Measurements from ENCODE around the gene ANKRD23. TPM values are rescaled to one million over a fixed set of nuclear protein-coding genes. Genes with fewer than 3 reads are reported as not detected.
"Not testable (repeated sequence)": the region's sequence is repeated elsewhere in the genome, so short reads cannot be mapped to it uniquely, and the experiment has no call there.

ANKRD23 gene
- total RNA-seq, 2 experiments from 2014 or later: 6.2 to 10.4 TPM

DNA sequence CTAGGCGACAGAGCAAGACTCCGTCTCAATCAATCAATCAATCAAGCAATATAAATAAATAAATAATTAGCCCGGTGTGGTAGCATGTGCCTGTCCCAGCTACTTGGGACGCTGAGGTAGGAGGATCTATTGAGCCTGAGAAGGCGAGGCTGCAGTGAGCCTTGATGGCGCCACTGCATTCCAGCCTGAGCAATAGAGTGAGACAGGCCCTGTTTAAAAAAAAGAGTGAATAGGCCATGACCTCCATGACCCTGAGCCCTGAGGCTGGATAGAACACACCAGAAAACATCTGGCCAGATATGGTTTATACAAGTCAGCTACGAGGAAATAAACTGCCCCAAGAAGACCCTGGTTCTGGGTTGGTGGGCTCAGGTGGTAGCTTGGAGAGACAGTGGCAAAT is 46.4 kb upstream of the ANKRD23 start:
- peaks cover 65% of the 10 kb centered on the region for H3K4me1 Mint-ChIP-seq (ENCODE audit: low read depth)
- no peaks in the 10 kb centered on the region for H3K27me3 ChIP-seq (ENCODE audit: control insufficient read depth in 1 of 2, insufficient read depth in 2 of 2, low read length in 2 of 2)
- no peaks in the 10 kb centered on the region for H3K9me3 ChIP-seq (ENCODE audit: control insufficient read depth in 1 of 2, insufficient read depth in 1 of 2, low read length in 2 of 2)
- H3K27ac Mint-ChIP-seq: peak overlapping the region; percentile 80
- no peaks in the 10 kb centered on the region for H3K27me3 Mint-ChIP-seq
- CTCF ChIA-PET: no interaction called here
- no peak overlapping the region for H3K27ac ChIP-seq (ENCODE audit: low read depth in 1 of 2, low read length in 2 of 2)
- intact Hi-C loops (cut with DNase I, micrococcal nuclease): no loop called here
- H3K36me3 Mint-ChIP-seq (ENCODE audit: low read depth): no peaks in the 10 kb centered on the region
- H3K4me1 ChIP-seq (ENCODE audit: insufficient read depth, low read length): peaks cover 46% of the 10 kb centered on the region
- ATAC-seq (ENCODE audit: poor library complexity): no peak
- no peaks in the 10 kb centered on the region for H3K9me3 Mint-ChIP-seq
- POLR2A ChIA-PET: interaction anchor here (0.6 to 1.9 kb wide), 9 partner anchors 11 to 682 kb away, joined by 3 to 14 read pairs (median 3); no protein-coding TSS in a partner anchor
- H3K4me3 Mint-ChIP-seq: no peak overlapping the region
- no peak for DNase-seq
- no peak overlapping the region for H3K4me3 ChIP-seq (ENCODE audit: low read length)
- H3K36me3 ChIP-seq (ENCODE audit: insufficient read depth, low read length): no peaks in the 10 kb centered on the region
- no peak for TF ChIP-seq CTCF (IDR thresholded peaks at IDR 0.05)

GRCh38 chr2:96889502-96889901 is 45.7 kb upstream of the ANKRD23 start:
- DNase-seq; H3K9me3 ChIP-seq (ENCODE audit: control insufficient read depth in 1 of 2, insufficient read depth in 1 of 2, low read length in 2 of 2); intact Hi-C loops (cut with DNase I, micrococcal nuclease); H3K4me3 Mint-ChIP-seq; H3K27me3 Mint-ChIP-seq; H3K9me3 Mint-ChIP-seq; H3K36me3 ChIP-seq (ENCODE audit: insufficient read depth, low read length); H3K27me3 ChIP-seq (ENCODE audit: control insufficient read depth in 1 of 2, insufficient read depth in 2 of 2, low read length in 2 of 2); H3K4me3 ChIP-seq (ENCODE audit: low read length); ATAC-seq (ENCODE audit: poor library complexity); CTCF ChIA-PET; H3K36me3 Mint-ChIP-seq (ENCODE audit: low read depth); H3K27ac ChIP-seq (ENCODE audit: low read depth in 1 of 2, low read length in 2 of 2): not testable (repeated sequence)
- POLR2A ChIA-PET: interaction anchor here (0.8 to 1.9 kb wide), 2 partner anchors 23 to 73 kb away, joined by 3 to 14 read pairs; no protein-coding TSS in a partner anchor
- Mint-ChIP-seq H3K27ac (peak overlapping the region; percentile 44), H3K4me1 (ENCODE audit: low read depth) (peaks cover 60% of the 10 kb centered on the region)
- H3K4me1 ChIP-seq (ENCODE audit: insufficient read depth, low read length): peaks cover 45% of the 10 kb centered on the region

DNA sequence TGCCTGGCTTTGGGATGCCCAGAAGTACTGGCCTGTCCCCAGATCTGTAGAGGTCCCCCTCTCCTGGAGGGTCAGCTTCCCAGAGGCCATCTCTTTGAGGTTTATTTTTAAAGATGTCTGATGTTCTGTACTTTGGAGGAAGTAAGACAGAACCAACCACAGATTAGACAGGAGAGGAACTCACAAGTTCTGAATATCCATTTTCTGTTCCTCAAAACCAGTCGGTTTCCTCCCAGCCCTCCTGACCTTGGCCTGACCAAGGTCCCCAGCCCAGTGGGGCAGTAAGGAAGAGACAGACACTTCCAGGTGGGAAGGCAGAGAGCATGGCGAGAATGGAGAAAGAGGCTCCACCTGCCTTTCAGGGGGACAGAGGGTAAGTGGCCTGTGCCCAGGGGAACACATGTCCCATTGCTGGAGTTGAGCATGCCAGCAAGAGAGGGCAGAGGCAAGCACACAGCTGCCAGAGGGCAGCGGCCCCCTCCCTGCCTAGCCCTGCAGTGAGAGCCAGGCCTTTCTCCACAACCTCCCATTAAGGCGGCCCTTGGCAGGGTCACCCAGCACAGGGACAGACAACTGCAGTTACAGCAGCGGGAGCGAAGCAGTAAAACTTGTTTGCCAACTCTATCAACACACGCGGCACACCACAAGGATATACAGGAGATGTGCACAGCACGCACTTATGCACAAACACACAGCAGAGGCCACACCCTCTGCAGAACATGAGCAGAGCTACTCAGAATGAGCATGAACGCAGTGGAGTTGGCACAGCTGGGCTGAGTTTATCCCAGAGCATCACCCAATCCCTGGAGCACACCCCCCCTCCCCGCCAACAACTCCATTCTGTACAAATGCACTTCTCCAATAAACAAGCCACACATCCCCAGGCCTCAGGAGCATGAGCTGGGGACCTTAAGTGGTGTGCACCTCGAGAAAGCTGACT is 44.5 kb upstream of the ANKRD23 start:
- peak; percentile 71 for ATAC-seq (ENCODE audit: poor library complexity)
- no peak overlapping the region for H3K4me3 ChIP-seq (ENCODE audit: low read length)
- peaks cover 42% of the 10 kb centered on the region for H3K4me1 ChIP-seq (ENCODE audit: insufficient read depth, low read length)
- Mint-ChIP-seq H3K36me3 (ENCODE audit: low read depth) (no peaks in the 10 kb centered on the region), H3K27me3 (no peaks in the 10 kb centered on the region), H3K9me3 (no peaks in the 10 kb centered on the region), H3K27ac (peak overlapping the region; percentile 68), H3K4me3 (peak overlapping the region; percentile 58), H3K4me1 (ENCODE audit: low read depth) (peaks cover 57% of the 10 kb centered on the region)
- no peaks in the 10 kb centered on the region for H3K36me3 ChIP-seq (ENCODE audit: insufficient read depth, low read length)
- peak in 2 of 14 experiments; percentile 40 to 52 for DNase-seq
- ChIA-PET POLR2A (interaction anchor here (0.7 to 1.2 kb wide), 6 partner anchors 17 to 75 kb away, joined by 3 to 7 read pairs (median 5); partner anchors contain the start of gene ANKRD39), CTCF (no interaction called here)
- no peak for TF ChIP-seq CTCF (IDR thresholded peaks at IDR 0.05)
- intact Hi-C loops (cut with DNase I, micrococcal nuclease): no loop called here
- H3K27ac ChIP-seq (ENCODE audit: low read depth in 1 of 2, low read length in 2 of 2): no peak overlapping the region
- H3K9me3 ChIP-seq (ENCODE audit: control insufficient read depth in 1 of 2, insufficient read depth in 1 of 2, low read length in 2 of 2): no peaks in the 10 kb centered on the region
- no peaks in the 10 kb centered on the region for H3K27me3 ChIP-seq (ENCODE audit: control insufficient read depth in 1 of 2, insufficient read depth in 2 of 2, low read length in 2 of 2)

All from CD4-positive, alpha-beta T cell (primary cell).